Thyroid gland (tissue), 4 donors: ENCODE data around the gene SORCS2. TPM values are rescaled to one million over a fixed set of nuclear protein-coding genes. Genes with fewer than 3 reads are reported as not detected.

Source experiments
- DNase-seq, 2 donors: peaks; one replicate each; pipeline ENCODE4 v3.0.0-alpha.2; 2019
- H3K27ac ChIP-seq, 3 donors: fragments of 200-600 bp; sonication (generic); 1 replicate in 2 of 3; 2 replicates in 1 of 3; pipeline ENCODE4 v1.5.1; 2016 to 2019; ENCODE audit warnings: mild to moderate bottlenecking in 1 of 3, moderate library complexity in 1 of 3
- H3K27me3 ChIP-seq: fragments of 200-600 bp; sonication (generic); one replicate; pipeline ENCODE4 v1.5.1; 2019
- H3K36me3 ChIP-seq, 2 donors: fragments of 200-600 bp; sonication (generic); one replicate each; pipeline ENCODE4 v1.5.1; 2016 to 2019
- H3K4me1 ChIP-seq, 2 donors: fragments of 200-600 bp; sonication (generic); one replicate each; pipeline ENCODE4 v1.5.1; 2017 to 2019
- H3K4me3 ChIP-seq, 3 donors: fragments of 200-600 bp; sonication (generic); replicated peaks in 1 of 3; 1 replicate in 2 of 3; 2 replicates in 1 of 3; pipeline ENCODE4 v1.5.1; 2016; ENCODE audit warnings: mild to moderate bottlenecking in 1 of 3
- H3K9me3 ChIP-seq: fragments of 200-600 bp; sonication (generic); one replicate; pipeline ENCODE4 v1.5.1; 2017
- POLR2A ChIP-seq, 2 donors: fragments of 450-650 bp; IDR thresholded peaks; one replicate each; pipeline ENCODE4 v1.6.1; 2017; ENCODE audit warnings: antibody characterized with exemption in 2 of 2, mild to moderate bottlenecking in 2 of 2, moderate library complexity in 1 of 2
- WGBS, 2 donors: methylation state at CpG; one replicate each; pipeline ENCODE4 v1.1.5; 2017; 5-methylcytosine and 5-hydroxymethylcytosine counted together
- intact Hi-C: fragments of 100-400 bp; cut with DNase I; formaldehyde crosslinking; loops from one replicate; pipeline ENCODE4 v1.15.1; 2023
- total RNA-seq, 4 donors: library from RNA; depleted of rRNA; stranded (reverse); fragments of >200 nt; gene quantifications; one replicate each; pipeline ENCODE4 v1.2.3, GENCODE V29; 2016
- TF ChIP-seq, protein P1 (sequence below), 6 experiments: fragments of 200-600 bp in 3 of 6; fragments of 450-650 bp in 3 of 6; sonication (generic) in 3 of 6; IDR thresholded peaks; one replicate each; pipeline ENCODE4 v1.5.1; 2016 to 2019; ENCODE audit warnings: antibody characterized with exemption in 6 of 6, mild to moderate bottlenecking in 2 of 6, inconsistent platforms in 1 of 6, moderate library complexity in 1 of 6

The SORCS2 gene
- total RNA-seq, 4 donors from 2014 or later: 1.7 to 13.6 (median 3.6) TPM

DNA sequence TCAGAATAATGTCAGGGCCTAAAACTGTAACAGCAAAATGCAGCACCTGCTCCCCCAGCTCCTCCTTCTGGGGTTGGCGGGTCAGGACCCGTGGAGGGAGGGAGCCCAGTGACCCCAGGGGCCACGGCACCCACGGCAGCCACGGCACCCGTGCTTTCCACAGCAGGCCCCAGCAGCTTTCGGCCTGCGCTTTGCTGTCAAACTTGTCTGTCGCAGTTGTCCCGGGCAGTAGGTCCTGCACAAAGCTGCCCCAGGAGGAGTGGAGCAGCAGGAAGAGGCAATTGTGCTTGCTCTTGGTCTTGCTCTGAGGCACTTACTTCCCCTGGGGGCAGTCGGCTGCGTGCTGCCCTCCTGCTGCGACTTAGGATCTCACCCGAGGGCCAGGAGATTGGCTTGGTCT lies 563.7 kb downstream of the SORCS2 start:
- 91% methylated on average over 8 to 14 of the region's 14 CpGs for WGBS, 2 donors
- Histone ChIP-seq H3K27ac (no peak overlapping the region), H3K4me1 (peaks cover under 1 to 5% of the 10 kb centered on the region in 2 donors), H3K36me3 (no peaks in the 10 kb centered on the region), H3K4me3 (no peak overlapping the region), H3K27me3 (no peaks in the 10 kb centered on the region), H3K9me3 (no peaks in the 10 kb centered on the region)
- DNase-seq: no peak
- intact Hi-C loops: no loop called here
- TF ChIP-seq, protein P1, sequence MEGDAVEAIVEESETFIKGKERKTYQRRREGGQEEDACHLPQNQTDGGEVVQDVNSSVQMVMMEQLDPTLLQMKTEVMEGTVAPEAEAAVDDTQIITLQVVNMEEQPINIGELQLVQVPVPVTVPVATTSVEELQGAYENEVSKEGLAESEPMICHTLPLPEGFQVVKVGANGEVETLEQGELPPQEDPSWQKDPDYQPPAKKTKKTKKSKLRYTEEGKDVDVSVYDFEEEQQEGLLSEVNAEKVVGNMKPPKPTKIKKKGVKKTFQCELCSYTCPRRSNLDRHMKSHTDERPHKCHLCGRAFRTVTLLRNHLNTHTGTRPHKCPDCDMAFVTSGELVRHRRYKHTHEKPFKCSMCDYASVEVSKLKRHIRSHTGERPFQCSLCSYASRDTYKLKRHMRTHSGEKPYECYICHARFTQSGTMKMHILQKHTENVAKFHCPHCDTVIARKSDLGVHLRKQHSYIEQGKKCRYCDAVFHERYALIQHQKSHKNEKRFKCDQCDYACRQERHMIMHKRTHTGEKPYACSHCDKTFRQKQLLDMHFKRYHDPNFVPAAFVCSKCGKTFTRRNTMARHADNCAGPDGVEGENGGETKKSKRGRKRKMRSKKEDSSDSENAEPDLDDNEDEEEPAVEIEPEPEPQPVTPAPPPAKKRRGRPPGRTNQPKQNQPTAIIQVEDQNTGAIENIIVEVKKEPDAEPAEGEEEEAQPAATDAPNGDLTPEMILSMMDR (IDR thresholded peaks at IDR 0.05): no peak
- no peak for TF ChIP-seq POLR2A (IDR thresholded peaks at IDR 0.05)

DNA sequence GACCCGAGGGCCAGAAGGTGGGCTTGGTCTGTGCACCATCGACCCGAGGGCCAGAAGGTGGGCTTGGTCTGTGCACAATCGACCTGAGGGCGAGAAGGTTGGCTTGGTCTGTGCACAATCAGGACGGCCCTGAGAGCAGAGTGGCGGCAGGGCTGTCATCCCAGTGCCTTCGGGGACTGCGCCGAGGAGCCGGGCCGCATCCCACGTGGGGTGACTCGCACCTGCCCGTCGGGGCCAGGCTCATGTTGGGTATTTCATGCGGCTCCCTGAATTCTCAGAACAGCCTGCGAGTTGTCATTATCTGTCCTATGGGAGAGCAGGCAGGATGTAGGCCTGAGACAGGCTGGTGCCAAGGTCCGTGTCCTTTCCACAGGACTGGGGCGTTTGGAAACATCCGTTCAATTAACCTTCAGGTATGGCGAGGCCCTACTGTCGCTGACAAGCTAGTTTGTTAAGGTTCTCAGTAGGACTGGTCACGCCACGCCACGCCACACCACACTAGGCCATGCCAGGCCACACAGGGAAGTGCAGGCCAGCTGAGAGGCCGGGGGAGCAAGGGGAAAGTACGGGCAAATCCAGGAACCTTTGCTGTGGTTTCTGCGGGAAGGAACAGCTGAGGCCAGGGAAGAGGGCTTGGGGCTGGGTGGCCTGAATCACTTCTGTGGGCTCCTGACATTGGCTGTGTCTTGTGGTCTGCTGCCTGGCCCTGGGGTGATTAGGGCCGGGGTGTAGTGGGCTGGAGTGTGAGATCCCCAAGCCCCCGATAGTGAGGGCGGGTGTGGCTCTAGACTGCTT lies 564.4 kb downstream of the SORCS2 start:
- Histone ChIP-seq H3K4me1 (peaks cover 0 to 3% of the 10 kb centered on the region in 2 donors), H3K27ac (no peak overlapping the region), H3K4me3 (no peak overlapping the region), H3K27me3 (no peaks in the 10 kb centered on the region), H3K9me3 (no peaks in the 10 kb centered on the region), H3K36me3 (no peaks in the 10 kb centered on the region)
- 94% methylated on average over 11 to 32 of the region's 32 CpGs for WGBS, 2 donors
- TF ChIP-seq POLR2A (IDR thresholded peaks at IDR 0.05): no peak
- TF ChIP-seq, protein P1 (IDR thresholded peaks at IDR 0.05): no peak
- intact Hi-C loops: no loop called here
- DNase-seq: no peak

DNA sequence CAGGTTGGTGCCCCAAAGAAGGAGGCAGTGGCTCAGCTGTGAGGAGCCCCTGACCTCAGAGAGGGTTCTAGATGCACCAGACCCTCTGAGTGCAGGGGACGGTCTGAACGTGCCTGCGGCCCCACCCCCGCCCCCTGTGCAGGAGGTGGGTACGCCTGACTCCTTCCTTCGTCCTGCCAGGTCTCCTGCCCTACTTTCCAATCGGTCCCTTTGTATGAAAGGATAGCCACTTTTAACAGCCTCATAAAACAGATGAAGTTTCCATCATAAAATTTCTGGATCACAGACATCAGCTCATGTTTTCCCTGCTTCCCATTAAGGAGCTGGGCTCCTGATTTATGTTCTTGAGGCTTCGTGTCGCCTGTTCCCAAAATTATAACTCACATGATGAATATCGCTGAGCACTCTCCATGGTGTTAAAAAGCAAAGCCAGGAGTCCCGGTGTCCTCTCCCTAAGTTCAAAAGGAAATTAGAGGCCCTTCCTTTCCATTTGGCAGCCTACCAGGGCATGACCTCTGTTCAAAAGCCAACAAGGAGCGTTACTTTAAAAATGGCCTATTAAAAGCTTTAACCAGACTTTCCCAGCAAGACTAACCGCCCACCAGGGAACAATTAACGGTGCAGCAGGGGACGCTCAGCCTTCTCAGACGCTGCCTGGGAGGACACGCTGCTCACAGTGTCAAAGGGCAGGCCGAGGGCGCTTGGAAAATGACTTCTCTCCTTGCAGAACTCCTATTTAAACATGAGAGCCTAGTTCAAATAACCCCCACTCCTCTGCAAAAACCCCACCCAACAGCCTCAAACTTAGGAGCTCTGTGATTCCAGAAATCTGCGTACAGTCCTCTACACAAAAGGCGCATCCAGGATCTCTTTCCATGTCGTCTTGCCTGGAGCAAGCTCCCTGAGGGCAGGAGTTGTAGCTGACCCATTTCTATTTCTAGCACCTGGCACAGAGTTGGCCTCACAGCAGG lies 565.4 kb downstream of the SORCS2 start:
- H3K4me1 ChIP-seq: peaks cover 0 to 3% of the 10 kb centered on the region in 2 donors
- no peak for DNase-seq
- no peaks in the 10 kb centered on the region for H3K27me3 ChIP-seq
- H3K9me3 ChIP-seq: no peaks in the 10 kb centered on the region
- intact Hi-C loops: no loop called here
- no peak overlapping the region for H3K4me3 ChIP-seq
- no peak overlapping the region for H3K27ac ChIP-seq
- H3K36me3 ChIP-seq: no peaks in the 10 kb centered on the region
- 77 to 82% methylated on average over 20 to 21 of the region's 22 CpGs for WGBS, 2 donors
- TF ChIP-seq POLR2A (IDR thresholded peaks at IDR 0.05): no peak

DNA sequence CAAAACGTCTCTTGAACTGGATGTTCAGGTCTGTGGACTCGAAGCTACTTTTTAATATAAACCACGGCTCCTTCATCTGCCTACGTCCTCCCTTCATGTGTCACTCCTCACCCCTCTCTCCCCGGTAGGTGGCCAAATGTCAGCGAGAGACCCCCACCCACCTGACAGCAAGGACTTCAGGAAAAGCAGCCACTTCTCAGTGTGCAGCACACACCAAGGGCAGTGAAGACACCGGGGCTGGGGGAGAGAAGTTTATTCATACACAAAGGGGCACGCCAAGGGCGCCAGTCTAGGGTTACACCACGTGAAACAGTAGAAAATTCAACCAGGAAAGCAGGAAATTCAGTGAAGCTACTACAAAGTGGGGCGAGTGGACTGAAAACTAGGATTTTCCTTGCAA lies 566.1 kb downstream of the SORCS2 start:
- no peak overlapping the region for H3K27ac ChIP-seq
- TF ChIP-seq, protein P1 (IDR thresholded peaks at IDR 0.05): no peak
- no peak for TF ChIP-seq POLR2A (IDR thresholded peaks at IDR 0.05)
- WGBS, 2 donors: 95 to 97% methylated on average over 11 of the region's 11 CpGs
- no peaks in the 10 kb centered on the region for H3K36me3 ChIP-seq
- H3K4me1 ChIP-seq: peaks cover 0 to 3% of the 10 kb centered on the region in 2 donors
- intact Hi-C loops: no loop called here
- no peaks in the 10 kb centered on the region for H3K27me3 ChIP-seq
- DNase-seq: no peak
- H3K9me3 ChIP-seq: no peaks in the 10 kb centered on the region
- H3K4me3 ChIP-seq: no peak overlapping the region

DNA sequence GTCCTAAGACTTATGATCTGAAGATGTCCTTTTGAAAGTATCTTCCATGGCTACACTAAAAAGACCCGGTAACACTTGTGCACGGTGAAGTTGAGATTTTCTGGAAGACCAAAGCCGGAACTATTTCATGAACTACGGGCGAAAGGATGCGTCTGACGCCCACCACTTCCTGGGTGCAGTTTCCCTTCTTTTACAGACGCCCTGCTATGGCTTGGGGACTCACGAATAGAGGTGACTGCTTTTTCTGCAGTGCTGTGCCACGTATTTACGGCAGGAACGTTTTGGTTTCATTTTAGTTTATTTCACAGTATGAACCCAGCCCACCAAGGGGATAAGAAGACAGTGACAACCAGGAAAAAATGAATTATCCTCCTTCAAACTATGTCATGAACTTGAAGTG lies 566.9 kb downstream of the SORCS2 start:
- Histone ChIP-seq H3K4me3 (no peak overlapping the region), H3K9me3 (no peaks in the 10 kb centered on the region), H3K4me1 (peaks cover 0 to 3% of the 10 kb centered on the region in 2 donors), H3K27me3 (no peaks in the 10 kb centered on the region), H3K36me3 (no peaks in the 10 kb centered on the region), H3K27ac (no peak overlapping the region)
- no peak for DNase-seq
- 82 to 89% methylated on average over 12 of the region's 12 CpGs for WGBS, 2 donors
- intact Hi-C loops: no loop called here
- TF ChIP-seq, protein P1 (IDR thresholded peaks at IDR 0.05): no peak
- no peak for TF ChIP-seq POLR2A (IDR thresholded peaks at IDR 0.05)
